Measurements from ENCODE around the gene CISH. TPM values are rescaled to one million over a fixed set of nuclear protein-coding genes. Genes with fewer than 3 reads are reported as not detected.
A peak's percentile ranks its signal among the peaks of the same experiment; 100 is the strongest.

The CISH gene
- total RNA-seq, 1 experiment from 2014 or later, result 0.57 TPM

DNA sequence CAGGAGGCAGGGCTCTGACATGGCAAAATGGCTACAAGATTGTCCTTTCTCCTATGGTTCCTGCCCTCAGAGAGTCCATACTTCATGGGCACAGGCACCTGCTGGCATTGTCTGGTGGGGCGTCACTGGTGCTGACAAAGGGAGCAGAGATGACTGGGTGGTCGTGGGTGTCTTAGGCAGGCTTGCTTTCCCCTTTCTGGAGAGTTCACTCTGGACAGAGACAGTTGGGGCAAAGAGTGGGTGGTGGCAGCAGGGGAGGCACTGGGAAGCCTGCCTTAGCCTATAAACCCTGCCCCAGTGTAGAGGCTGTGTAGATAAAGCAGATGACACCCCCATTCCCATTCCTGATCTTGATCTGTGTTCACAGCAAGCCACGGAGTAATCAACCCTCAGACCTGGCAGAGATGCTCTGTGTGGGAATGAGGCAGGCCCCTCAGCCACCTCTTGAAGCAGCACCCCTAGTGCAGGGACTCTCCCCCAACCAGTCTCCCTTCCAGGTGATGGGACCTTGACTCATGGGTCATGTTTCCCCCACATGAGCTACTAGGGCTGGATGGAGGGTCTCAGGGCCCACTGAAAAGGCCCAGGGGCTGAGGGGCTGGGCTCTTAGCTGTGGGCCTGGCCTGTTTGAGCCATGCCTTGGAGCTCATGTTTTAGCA lies 42.5 kb upstream of the CISH start:
- ChIA-PET POLR2A (no interaction called here), CTCF (no interaction called here)
- H3K27ac ChIP-seq (ENCODE audit: low read length), result no peak overlapping the region
- ATAC-seq (no peak), DNase-seq (ENCODE audit: low read depth, low spot score) (no peak)
- H3K9me3 ChIP-seq (ENCODE audit: control insufficient read depth, insufficient read depth, low read depth, low read length), result no peaks in the 10 kb centered on the region
- no peaks in the 10 kb centered on the region for H3K4me1 ChIP-seq (ENCODE audit: control insufficient read depth, insufficient read depth, low read length)
- H3K4me3 ChIP-seq (ENCODE audit: low read depth in 2 of 2, low read length in 2 of 2), result no peak overlapping the region
- no peaks in the 10 kb centered on the region for H3K36me3 ChIP-seq (ENCODE audit: control insufficient read depth, insufficient read depth, low read length)
- intact Hi-C loops (cut with micrococcal nuclease; ENCODE audit: unreplicated experiment), result loop anchor here (5.0 kb wide), 1 partner anchor 37 kb away; the partner anchor contains the start of gene MAPKAPK3
- BruUV-seq (replicated peaks), result no TSS peak
- TF ChIP-seq, protein P1, sequence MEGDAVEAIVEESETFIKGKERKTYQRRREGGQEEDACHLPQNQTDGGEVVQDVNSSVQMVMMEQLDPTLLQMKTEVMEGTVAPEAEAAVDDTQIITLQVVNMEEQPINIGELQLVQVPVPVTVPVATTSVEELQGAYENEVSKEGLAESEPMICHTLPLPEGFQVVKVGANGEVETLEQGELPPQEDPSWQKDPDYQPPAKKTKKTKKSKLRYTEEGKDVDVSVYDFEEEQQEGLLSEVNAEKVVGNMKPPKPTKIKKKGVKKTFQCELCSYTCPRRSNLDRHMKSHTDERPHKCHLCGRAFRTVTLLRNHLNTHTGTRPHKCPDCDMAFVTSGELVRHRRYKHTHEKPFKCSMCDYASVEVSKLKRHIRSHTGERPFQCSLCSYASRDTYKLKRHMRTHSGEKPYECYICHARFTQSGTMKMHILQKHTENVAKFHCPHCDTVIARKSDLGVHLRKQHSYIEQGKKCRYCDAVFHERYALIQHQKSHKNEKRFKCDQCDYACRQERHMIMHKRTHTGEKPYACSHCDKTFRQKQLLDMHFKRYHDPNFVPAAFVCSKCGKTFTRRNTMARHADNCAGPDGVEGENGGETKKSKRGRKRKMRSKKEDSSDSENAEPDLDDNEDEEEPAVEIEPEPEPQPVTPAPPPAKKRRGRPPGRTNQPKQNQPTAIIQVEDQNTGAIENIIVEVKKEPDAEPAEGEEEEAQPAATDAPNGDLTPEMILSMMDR (IDR thresholded peaks at IDR 0.05), result no peak
- TF ChIP-seq SIN3A (IDR thresholded peaks at IDR 0.05; ENCODE audit: borderline replicate concordance, insufficient read depth, low read depth, low read length) (no peak), TCF7L2 (IDR thresholded peaks at IDR 0.05; ENCODE audit: low read depth, low read length) (no peak)
- in situ Hi-C loops (cut with HindIII; ENCODE audit: low pct_unique_long_range_greater_than_20kb, low sequenced_read_pairs), result no loop called here
- H3K27me3 ChIP-seq (ENCODE audit: control insufficient read depth, insufficient read depth, low read length), result no peaks in the 10 kb centered on the region

DNA sequence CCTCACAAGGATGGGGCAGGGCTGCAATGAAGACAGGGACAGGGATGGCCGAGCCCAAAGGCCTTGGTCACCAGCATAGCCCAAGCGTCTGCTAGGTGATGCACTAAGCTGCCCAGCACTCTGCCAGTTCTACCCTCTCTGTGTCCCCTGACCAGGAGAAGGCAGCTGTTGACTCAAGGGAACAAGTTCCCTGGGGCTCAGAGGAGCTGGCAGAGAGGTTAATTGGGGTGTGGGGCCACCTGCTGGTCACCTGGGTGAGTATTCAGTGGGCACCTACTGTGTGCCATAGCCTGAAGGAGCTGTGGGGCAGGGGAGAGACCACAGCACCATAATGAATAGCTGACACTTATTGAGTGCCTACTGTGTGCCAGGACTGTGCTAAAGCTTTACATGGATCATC lies 41.1 kb upstream of the CISH start:
- ChIA-PET POLR2A (no interaction called here), CTCF (interaction anchor here (1.0 to 1.4 kb wide), 2 partner anchors 33 to 37 kb away, joined by 5 to 8 read pairs; no protein-coding TSS in a partner anchor)
- H3K36me3 ChIP-seq (ENCODE audit: control insufficient read depth, insufficient read depth, low read length), result no peaks in the 10 kb centered on the region
- intact Hi-C loops (cut with micrococcal nuclease; ENCODE audit: unreplicated experiment), result loop anchor here (5.0 kb wide), 1 partner anchor 35 kb away; the partner anchor contains the start of gene MAPKAPK3
- H3K4me1 ChIP-seq (ENCODE audit: control insufficient read depth, insufficient read depth, low read length), result no peaks in the 10 kb centered on the region
- no peaks in the 10 kb centered on the region for H3K9me3 ChIP-seq (ENCODE audit: control insufficient read depth, insufficient read depth, low read depth, low read length)
- DNase-seq (ENCODE audit: low read depth, low spot score) (no peak), ATAC-seq (peak; percentile 86)
- in situ Hi-C loops (cut with HindIII; ENCODE audit: low pct_unique_long_range_greater_than_20kb, low sequenced_read_pairs), result no loop called here
- no peaks in the 10 kb centered on the region for H3K27me3 ChIP-seq (ENCODE audit: control insufficient read depth, insufficient read depth, low read length)
- BruUV-seq (replicated peaks), result no TSS peak
- TF ChIP-seq, protein P1 (IDR thresholded peaks at IDR 0.05), result no peak; the same call in 1 of the 2 replicates
- TF ChIP-seq POLR2AphosphoS5 (IDR thresholded peaks at IDR 0.05; ENCODE audit: low read depth, low read length), result no peak
- TF ChIP-seq TCF7L2 (IDR thresholded peaks at IDR 0.05; ENCODE audit: low read depth, low read length), result no peak
- no peak for TF ChIP-seq SIN3A (IDR thresholded peaks at IDR 0.05; ENCODE audit: borderline replicate concordance, insufficient read depth, low read depth, low read length)
- TF ChIP-seq, protein P2, sequence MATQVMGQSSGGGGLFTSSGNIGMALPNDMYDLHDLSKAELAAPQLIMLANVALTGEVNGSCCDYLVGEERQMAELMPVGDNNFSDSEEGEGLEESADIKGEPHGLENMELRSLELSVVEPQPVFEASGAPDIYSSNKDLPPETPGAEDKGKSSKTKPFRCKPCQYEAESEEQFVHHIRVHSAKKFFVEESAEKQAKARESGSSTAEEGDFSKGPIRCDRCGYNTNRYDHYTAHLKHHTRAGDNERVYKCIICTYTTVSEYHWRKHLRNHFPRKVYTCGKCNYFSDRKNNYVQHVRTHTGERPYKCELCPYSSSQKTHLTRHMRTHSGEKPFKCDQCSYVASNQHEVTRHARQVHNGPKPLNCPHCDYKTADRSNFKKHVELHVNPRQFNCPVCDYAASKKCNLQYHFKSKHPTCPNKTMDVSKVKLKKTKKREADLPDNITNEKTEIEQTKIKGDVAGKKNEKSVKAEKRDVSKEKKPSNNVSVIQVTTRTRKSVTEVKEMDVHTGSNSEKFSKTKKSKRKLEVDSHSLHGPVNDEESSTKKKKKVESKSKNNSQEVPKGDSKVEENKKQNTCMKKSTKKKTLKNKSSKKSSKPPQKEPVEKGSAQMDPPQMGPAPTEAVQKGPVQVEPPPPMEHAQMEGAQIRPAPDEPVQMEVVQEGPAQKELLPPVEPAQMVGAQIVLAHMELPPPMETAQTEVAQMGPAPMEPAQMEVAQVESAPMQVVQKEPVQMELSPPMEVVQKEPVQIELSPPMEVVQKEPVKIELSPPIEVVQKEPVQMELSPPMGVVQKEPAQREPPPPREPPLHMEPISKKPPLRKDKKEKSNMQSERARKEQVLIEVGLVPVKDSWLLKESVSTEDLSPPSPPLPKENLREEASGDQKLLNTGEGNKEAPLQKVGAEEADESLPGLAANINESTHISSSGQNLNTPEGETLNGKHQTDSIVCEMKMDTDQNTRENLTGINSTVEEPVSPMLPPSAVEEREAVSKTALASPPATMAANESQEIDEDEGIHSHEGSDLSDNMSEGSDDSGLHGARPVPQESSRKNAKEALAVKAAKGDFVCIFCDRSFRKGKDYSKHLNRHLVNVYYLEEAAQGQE (IDR thresholded peaks at IDR 0.05; ENCODE audit: insufficient read depth in 1 of 2, low read depth in 2 of 2, low read length in 1 of 2), result no peak
- no peak overlapping the region for H3K4me3 ChIP-seq (ENCODE audit: low read depth in 2 of 2, low read length in 2 of 2)
- H3K27ac ChIP-seq (ENCODE audit: low read length), result no peak overlapping the region
